DMS153 (cell line): Measurements from ENCODE around the gene KCNMA1.

Experiments
- DNase-seq: peaks from one replicate; lab custom pipeline; 2025; lab: John Stamatoyannopoulos, UW

KCNMA1 gene

GRCh38 chr10:77556990-77557601, 80.5 kb downstream of the KCNMA1 start:
- peak; percentile 51 for DNase-seq

GRCh38 chr10:77555591-77556212, 81.9 kb downstream of the KCNMA1 start:
- no peak for DNase-seq

- DNase-seq, result no peak
Observed at GRCh38 chr10:77554996-77555397, 82.6 kb downstream of the KCNMA1 start.

GRCh38 chr10:77553966-77554365, 83.6 kb downstream of the KCNMA1 start:
- no peak for DNase-seq

- no peak for DNase-seq
Observed at GRCh38 chr10:77553311-77553710, 84.3 kb downstream of the KCNMA1 start.

- DNase-seq, result no peak
Observed at GRCh38 chr10:77552252-77552651, 85.4 kb downstream of the KCNMA1 start.

- no peak for DNase-seq
Observed at GRCh38 chr10:77550378-77550777, 87.2 kb downstream of the KCNMA1 start.

GRCh38 chr10:77548671-77549070, 88.9 kb downstream of the KCNMA1 start:
- no peak for DNase-seq

- no peak for DNase-seq
Observed at GRCh38 chr10:77548157-77548556, 89.5 kb downstream of the KCNMA1 start.

GRCh38 chr10:77547307-77548050, 90.1 kb downstream of the KCNMA1 start:
- no peak for DNase-seq

GRCh38 chr10:77546042-77546441, 91.6 kb downstream of the KCNMA1 start:
- no peak for DNase-seq

GRCh38 chr10:77545585-77545984, 92.0 kb downstream of the KCNMA1 start:
- DNase-seq, result no peak

- no peak for DNase-seq
Observed at GRCh38 chr10:77544617-77545016, 93.0 kb downstream of the KCNMA1 start.

- no peak for DNase-seq
Observed at GRCh38 chr10:77542710-77543259, 94.8 kb downstream of the KCNMA1 start.

- DNase-seq, result no peak
Observed at GRCh38 chr10:77541944-77542343, 95.7 kb downstream of the KCNMA1 start.

GRCh38 chr10:77541247-77541646, 96.4 kb downstream of the KCNMA1 start:
- DNase-seq, result no peak

GRCh38 chr10:77539147-77539935, 98.3 kb downstream of the KCNMA1 start:
- DNase-seq, result no peak

GRCh38 chr10:77537720-77538373, 99.8 kb downstream of the KCNMA1 start:
- no peak for DNase-seq

- DNase-seq, result no peak
Observed at GRCh38 chr10:77537071-77537470, 100.5 kb downstream of the KCNMA1 start.

GRCh38 chr10:77533887-77534278, 103.7 kb downstream of the KCNMA1 start:
- DNase-seq, result no peak

GRCh38 chr10:77533146-77533886, 104.3 kb downstream of the KCNMA1 start:
- DNase-seq, result no peak
